GM23248 (cell line): ENCODE data around the gene STUM. TPM values are rescaled to one million over a fixed set of nuclear protein-coding genes. Genes with fewer than 3 reads are reported as not detected.

Source experiments
- DNase-seq: peaks from one replicate; pipeline ENCODE4 v3.0.0-alpha.2; 2015
- H2AFZ ChIP-seq: fragments of 200-600 bp; sonication (generic); 2 replicates; pipeline ENCODE4 v1.6.1; 2016; ENCODE audit warnings: antibody characterized with exemption
- H3F3A ChIP-seq: fragments of 200-600 bp; sonication (generic); 2 replicates; pipeline ENCODE4 v1.6.1; 2016; ENCODE audit warnings: mild to moderate bottlenecking, antibody characterized with exemption, mixed run types; ENCODE audit not compliant: insufficient read depth
- H3K27ac ChIP-seq: fragments of 200-600 bp; sonication (generic); 2 replicates; pipeline ENCODE4 v1.5.1; 2016; ENCODE audit warnings: mild to moderate bottlenecking
- H3K27me3 ChIP-seq: fragments of 200-600 bp; sonication (generic); replicated peaks from 2 replicates; pipeline ENCODE4 v1.6.1; 2016; ENCODE audit warnings: mild to moderate bottlenecking; ENCODE audit not compliant: insufficient read depth
- H3K36me3 ChIP-seq: fragments of 200-600 bp; sonication (generic); 2 replicates; pipeline ENCODE4 v1.6.1; 2016; ENCODE audit warnings: low read depth, mild to moderate bottlenecking
- H3K4me1 ChIP-seq: fragments of 200-600 bp; sonication (generic); 2 replicates; pipeline ENCODE4 v1.6.1; 2016; ENCODE audit warnings: mild to moderate bottlenecking; ENCODE audit not compliant: insufficient read depth
- H3K4me2 ChIP-seq: fragments of 200-600 bp; sonication (generic); one replicate; pipeline ENCODE4 v1.6.1; 2016; ENCODE audit warnings: mild to moderate bottlenecking; ENCODE audit not compliant: unreplicated experiment
- H3K4me3 ChIP-seq: fragments of 200-600 bp; sonication (generic); 2 replicates; pipeline ENCODE4 v1.5.1; 2016; ENCODE audit warnings: mild to moderate bottlenecking
- H3K79me2 ChIP-seq: fragments of 200-600 bp; sonication (generic); 2 replicates; pipeline ENCODE4 v1.6.1; 2016; ENCODE audit warnings: mild to moderate bottlenecking; ENCODE audit not compliant: insufficient read depth
- H3K9ac ChIP-seq: fragments of 200-600 bp; sonication (generic); 2 replicates; pipeline ENCODE4 v1.6.1; 2016; ENCODE audit warnings: mild to moderate bottlenecking
- H3K9me2 ChIP-seq: fragments of 200-600 bp; sonication (generic); 2 replicates; pipeline ENCODE4 v1.6.1; 2016; ENCODE audit warnings: mixed run types, mild to moderate bottlenecking, moderate library complexity; ENCODE audit not compliant: insufficient read depth
- H3K9me3 ChIP-seq: fragments of 200-600 bp; sonication (generic); one replicate; pipeline ENCODE4 v1.6.1; 2017; ENCODE audit warnings: low read depth
- H4K20me1 ChIP-seq: fragments of 200-600 bp; sonication (generic); 2 replicates; pipeline ENCODE4 v1.6.0; 2016; ENCODE audit not compliant: insufficient read depth
- EZH2 ChIP-seq: fragments of 200-600 bp; sonication (generic); IDR thresholded peaks from 2 replicates; pipeline ENCODE4 v1.6.1; 2018; ENCODE audit warnings: antibody characterized with exemption, mild to moderate bottlenecking; ENCODE audit not compliant: insufficient read depth, poor library complexity, severe bottlenecking
- EZH2phosphoT487 ChIP-seq: fragments of 200-600 bp; sonication (generic); IDR thresholded peaks from 2 replicates; pipeline ENCODE4 v1.6.1; 2018; ENCODE audit warnings: antibody characterized with exemption, moderate library complexity, mild to moderate bottlenecking, low read depth; ENCODE audit not compliant: insufficient read depth
- WGBS, 2 experiments: methylation state at CpG; one replicate each; pipeline ENCODE4 v1.1.6; 2015 to 2017; ENCODE audit warnings: low lambda C conversion rate in 2 of 2, low coverage in 1 of 2; ENCODE audit errors: missing lambda C conversion rate in 2 of 2; 5-methylcytosine and 5-hydroxymethylcytosine counted together
- in situ Hi-C: fragments of 300-500 bp; cut with MboI; formaldehyde crosslinking; loops from 2 replicates; pipeline ENCODE4 v1.15.0; 2020
- polyA plus RNA-seq: library from polyadenylated mRNA; unstranded; fragments of >200 nt; fragmentation: Nextera tagmentation; extraction: Ambion mirVana; gene quantifications from 2 replicates; pipeline ENCODE4 v1.2.1, GENCODE V29; 2016
- total RNA-seq: library from RNA; depleted of rRNA; stranded (reverse); fragments of >200 nt; shearing (Covaris generic); gene quantifications from 2 replicates; pipeline ENCODE4 v1.2.3, GENCODE V29; 2014

STUM gene
- total and polyA plus RNA-seq, 2 experiments from 2014 or later = under 0.01 TPM; not detected in 1

- no peak overlapping the region for H3K9ac ChIP-seq
- TF ChIP-seq EZH2phosphoT487 = no peak
- no peak for TF ChIP-seq EZH2
- H3K36me3 ChIP-seq = no peaks in the 10 kb centered on the region
- no peaks in the 10 kb centered on the region for H3K9me3 ChIP-seq
- H3F3A ChIP-seq = no peaks in the 10 kb centered on the region
- H3K4me2 ChIP-seq = no peak overlapping the region
- H3K27ac ChIP-seq = no peak overlapping the region
- 0 to 8% methylated on average over 1 to 6 of the region's 6 CpGs for WGBS, 2 experiments
- no peaks in the 10 kb centered on the region for H3K9me2 ChIP-seq
- in situ Hi-C loops = loop anchor here (5.0 to 10.0 kb wide), 2 partner anchors 198 to 811 kb away; no protein-coding TSS in a partner anchor
- DNase-seq = peak; percentile 77
- no peak overlapping the region for H3K4me3 ChIP-seq
- no peaks in the 10 kb centered on the region for H4K20me1 ChIP-seq
- H3K27me3 ChIP-seq = no peaks in the 10 kb centered on the region
- no peak overlapping the region for H2AFZ ChIP-seq
- no peaks in the 10 kb centered on the region for H3K79me2 ChIP-seq
- no peaks in the 10 kb centered on the region for H3K4me1 ChIP-seq
Measured at GRCh38 chr1:226634166-226634588, 85.6 kb downstream of the STUM start.

GRCh38 chr1:226634611-226635246 lies 86.2 kb downstream of the STUM start:
- in situ Hi-C loops = loop anchor here (5.0 to 10.0 kb wide), 2 partner anchors 198 to 810 kb away; no protein-coding TSS in a partner anchor
- WGBS, 2 experiments = 79 to 81% methylated on average over 20 to 22 of the region's 22 CpGs
- H2AFZ ChIP-seq = no peak overlapping the region

GRCh38 chr1:226635456-226635941 lies 86.9 kb downstream of the STUM start:
- DNase-seq = no peak
- no peak overlapping the region for H3K4me2 ChIP-seq
- H3K4me1 ChIP-seq = no peaks in the 10 kb centered on the region
- H3K9me3 ChIP-seq = no peaks in the 10 kb centered on the region
- H3K9me2 ChIP-seq = no peaks in the 10 kb centered on the region
- H3K27me3 ChIP-seq = no peaks in the 10 kb centered on the region
- no peak overlapping the region for H3K27ac ChIP-seq
- no peak for TF ChIP-seq EZH2
- TF ChIP-seq EZH2phosphoT487 = no peak
- 92 to 93% methylated on average over 10 to 11 of the region's 11 CpGs for WGBS, 2 experiments
- H3K9ac ChIP-seq = no peak overlapping the region
- no peaks in the 10 kb centered on the region for H4K20me1 ChIP-seq
- no peak overlapping the region for H3K4me3 ChIP-seq
- no peak overlapping the region for H2AFZ ChIP-seq
- H3F3A ChIP-seq = no peaks in the 10 kb centered on the region
- H3K79me2 ChIP-seq = no peaks in the 10 kb centered on the region
- H3K36me3 ChIP-seq = no peaks in the 10 kb centered on the region
- in situ Hi-C loops = loop anchor here (10.0 kb wide), 1 partner anchor 809 kb away; no protein-coding TSS in a partner anchor

More at GRCh38 chr1:226634611-226635246, 86.2 kb downstream of the STUM start:
- Histone ChIP-seq H3K9ac (no peak overlapping the region), H3K4me1 (no peaks in the 10 kb centered on the region), H3K9me3 (no peaks in the 10 kb centered on the region), H3K4me2 (no peak overlapping the region), H3K79me2 (no peaks in the 10 kb centered on the region), H3K27ac (no peak overlapping the region), H4K20me1 (no peaks in the 10 kb centered on the region), H3K27me3 (no peaks in the 10 kb centered on the region), H3F3A (no peaks in the 10 kb centered on the region), H3K9me2 (no peaks in the 10 kb centered on the region), H3K36me3 (no peaks in the 10 kb centered on the region), H3K4me3 (no peak overlapping the region)
- DNase-seq = no peak
- TF ChIP-seq EZH2phosphoT487 = no peak
- TF ChIP-seq EZH2 = no peak

GRCh38 chr1:226636847-226637096 lies 88.2 kb downstream of the STUM start:
- 95 to 100% methylated on average over 1 of the region's 1 CpG for WGBS, 2 experiments
- DNase-seq = no peak
- no peak overlapping the region for H2AFZ ChIP-seq
- H3K9me2 ChIP-seq = no peaks in the 10 kb centered on the region
- H4K20me1 ChIP-seq = no peaks in the 10 kb centered on the region
- H3K4me3 ChIP-seq = no peak overlapping the region
- no peaks in the 10 kb centered on the region for H3K79me2 ChIP-seq
- H3K27ac ChIP-seq = no peak overlapping the region
- TF ChIP-seq EZH2phosphoT487 (no peak), EZH2 (no peak)
- in situ Hi-C loops = loop anchor here (10.0 kb wide), 1 partner anchor 808 kb away; no protein-coding TSS in a partner anchor
- H3K27me3 ChIP-seq = no peaks in the 10 kb centered on the region
- H3K9ac ChIP-seq = no peak overlapping the region
- H3F3A ChIP-seq = no peaks in the 10 kb centered on the region
- no peaks in the 10 kb centered on the region for H3K9me3 ChIP-seq
- no peak overlapping the region for H3K4me2 ChIP-seq
- no peaks in the 10 kb centered on the region for H3K36me3 ChIP-seq
- H3K4me1 ChIP-seq = no peaks in the 10 kb centered on the region
